Measurements from ENCODE around the gene MBIP. TPM values are rescaled to one million over a fixed set of nuclear protein-coding genes. Genes with fewer than 3 reads are reported as not detected.
A peak's percentile ranks its signal among the peaks of the same experiment; 100 is the strongest.

MBIP gene
- total RNA-seq, 5 donors from 2014 or later (not counting 1 experiment from before 2014, with no cell fraction given): 15.4 to 42.9 (median 17.8) TPM

GRCh38 chr14:36303960-36304359 lies 16.5 kb downstream of the MBIP start:
- WGBS (ENCODE audit: insufficient coverage): 100% methylated on average over 2 of the region's 4 CpGs
- no peak overlapping the region for H3K27ac ChIP-seq (ENCODE audit: low read length)
- Mint-ChIP-seq H3K4me1 (no peaks in the 10 kb centered on the region), H3K27me3 (no peaks in the 10 kb centered on the region), H3K27ac (no peak overlapping the region), H3K4me3 (no peak overlapping the region), H3K9me3 (no peaks in the 10 kb centered on the region), H3K36me3 (peaks cover 54% of the 10 kb centered on the region)
- no peaks in the 10 kb centered on the region for H3K27me3 ChIP-seq (replicated peaks in 1 of 2; ENCODE audit: control insufficient read depth in 2 of 2, extremely low read depth in 1 of 2, insufficient read depth in 2 of 2, low read length in 1 of 2)
- DNase-seq: no peak
- no peaks in the 10 kb centered on the region for H3K9me3 ChIP-seq
- ChIA-PET POLR2A (no interaction called here), CTCF (no interaction called here)
- H3K4me1 ChIP-seq (ENCODE audit: control insufficient read depth in 1 of 2, extremely low read depth in 1 of 2, insufficient read depth in 2 of 2, low read length in 2 of 2): no peaks in the 10 kb centered on the region
- H3K4me3 ChIP-seq (ENCODE audit: control insufficient read depth in 1 of 2, extremely low read depth in 1 of 2, low read length in 1 of 2): no peak overlapping the region
- H3K36me3 ChIP-seq (ENCODE audit: control insufficient read depth in 2 of 2, extremely low read depth in 1 of 2, insufficient read depth in 1 of 2, low read length in 1 of 2): peaks cover 6 to 36% of the 10 kb centered on the region in 2 donors
- no peak for ATAC-seq (replicated peaks in 1 of 4)

GRCh38 chr14:36302823-36303222 lies 17.6 kb downstream of the MBIP start:
- WGBS (ENCODE audit: insufficient coverage): 100% methylated on average over 1 of the region's 2 CpGs
- Mint-ChIP-seq H3K9me3 (no peaks in the 10 kb centered on the region), H3K36me3 (peaks cover 58% of the 10 kb centered on the region), H3K4me1 (no peaks in the 10 kb centered on the region), H3K27ac (no peak overlapping the region), H3K27me3 (no peaks in the 10 kb centered on the region), H3K4me3 (no peak overlapping the region)
- no peak for DNase-seq
- Histone ChIP-seq H3K4me1 (ENCODE audit: control insufficient read depth in 1 of 2, extremely low read depth in 1 of 2, insufficient read depth in 2 of 2, low read length in 2 of 2) (no peaks in the 10 kb centered on the region), H3K27ac (ENCODE audit: low read length) (no peak overlapping the region), H3K4me3 (ENCODE audit: control insufficient read depth in 1 of 2, extremely low read depth in 1 of 2, low read length in 1 of 2) (no peak overlapping the region), H3K9me3 (no peaks in the 10 kb centered on the region), H3K27me3 (replicated peaks in 1 of 2; ENCODE audit: control insufficient read depth in 2 of 2, extremely low read depth in 1 of 2, insufficient read depth in 2 of 2, low read length in 1 of 2) (no peaks in the 10 kb centered on the region), H3K36me3 (ENCODE audit: control insufficient read depth in 2 of 2, extremely low read depth in 1 of 2, insufficient read depth in 1 of 2, low read length in 1 of 2) (peaks cover 6 to 37% of the 10 kb centered on the region in 2 donors)
- ChIA-PET CTCF (no interaction called here), POLR2A (no interaction called here)
- ATAC-seq (replicated peaks in 1 of 4): no peak

- H3K27ac ChIP-seq (ENCODE audit: low read length): no peak overlapping the region
- Mint-ChIP-seq H3K4me3 (no peak overlapping the region), H3K4me1 (no peaks in the 10 kb centered on the region), H3K27ac (no peak overlapping the region), H3K9me3 (no peaks in the 10 kb centered on the region), H3K36me3 (peaks cover 64% of the 10 kb centered on the region), H3K27me3 (no peaks in the 10 kb centered on the region)
- H3K4me3 ChIP-seq (ENCODE audit: control insufficient read depth in 1 of 2, extremely low read depth in 1 of 2, low read length in 1 of 2): no peak overlapping the region
- no peaks in the 10 kb centered on the region for H3K27me3 ChIP-seq (replicated peaks in 1 of 2; ENCODE audit: control insufficient read depth in 2 of 2, extremely low read depth in 1 of 2, insufficient read depth in 2 of 2, low read length in 1 of 2)
- no peaks in the 10 kb centered on the region for H3K9me3 ChIP-seq
- ATAC-seq (replicated peaks in 1 of 4) (no peak), DNase-seq (no peak)
- WGBS (ENCODE audit: insufficient coverage): no CpG with 5 or more reads among the region's 3 CpGs
- ChIA-PET POLR2A (no interaction called here), CTCF (no interaction called here)
- peaks cover 8 to 38% of the 10 kb centered on the region in 2 donors for H3K36me3 ChIP-seq (ENCODE audit: control insufficient read depth in 2 of 2, extremely low read depth in 1 of 2, insufficient read depth in 1 of 2, low read length in 1 of 2)
- H3K4me1 ChIP-seq (ENCODE audit: control insufficient read depth in 1 of 2, extremely low read depth in 1 of 2, insufficient read depth in 2 of 2, low read length in 2 of 2): no peaks in the 10 kb centered on the region
These were observed 19.3 kb downstream of the MBIP start for GRCh38 chr14:36301159-36301558.

- Histone ChIP-seq H3K27me3 (replicated peaks in 1 of 2; ENCODE audit: control insufficient read depth in 2 of 2, extremely low read depth in 1 of 2, insufficient read depth in 2 of 2, low read length in 1 of 2) (no peaks in the 10 kb centered on the region), H3K27ac (ENCODE audit: low read length) (no peak overlapping the region), H3K9me3 (no peaks in the 10 kb centered on the region), H3K36me3 (ENCODE audit: control insufficient read depth in 2 of 2, extremely low read depth in 1 of 2, insufficient read depth in 1 of 2, low read length in 1 of 2) (peaks cover 8 to 38% of the 10 kb centered on the region in 2 donors), H3K4me1 (ENCODE audit: control insufficient read depth in 1 of 2, extremely low read depth in 1 of 2, insufficient read depth in 2 of 2, low read length in 2 of 2) (no peaks in the 10 kb centered on the region), H3K4me3 (ENCODE audit: control insufficient read depth in 1 of 2, extremely low read depth in 1 of 2, low read length in 1 of 2) (no peak overlapping the region)
- ATAC-seq (replicated peaks in 1 of 4) (no peak), DNase-seq (no peak)
- H3K4me1 Mint-ChIP-seq: no peaks in the 10 kb centered on the region
- no peak overlapping the region for H3K27ac Mint-ChIP-seq
- CTCF ChIA-PET: no interaction called here
- no peaks in the 10 kb centered on the region for H3K27me3 Mint-ChIP-seq
- peaks cover 59% of the 10 kb centered on the region for H3K36me3 Mint-ChIP-seq
- POLR2A ChIA-PET: no interaction called here
- no peaks in the 10 kb centered on the region for H3K9me3 Mint-ChIP-seq
- no peak overlapping the region for H3K4me3 Mint-ChIP-seq
These were observed 20.1 kb downstream of the MBIP start for GRCh38 chr14:36300337-36300736.

GRCh38 chr14:36295642-36296627 lies 24.5 kb downstream of the MBIP start:
- Mint-ChIP-seq H3K27me3 (no peaks in the 10 kb centered on the region), H3K27ac (peak overlapping the region in 1 of 2 donors; percentile 17), H3K4me1 (no peaks in the 10 kb centered on the region), H3K9me3 (no peaks in the 10 kb centered on the region), H3K36me3 (peaks cover 39% of the 10 kb centered on the region), H3K4me3 (no peak overlapping the region)
- Histone ChIP-seq H3K36me3 (ENCODE audit: control insufficient read depth in 2 of 2, extremely low read depth in 1 of 2, insufficient read depth in 1 of 2, low read length in 1 of 2) (peaks cover 3 to 18% of the 10 kb centered on the region in 2 donors), H3K9me3 (no peaks in the 10 kb centered on the region), H3K4me1 (ENCODE audit: control insufficient read depth in 1 of 2, extremely low read depth in 1 of 2, insufficient read depth in 2 of 2, low read length in 2 of 2) (no peaks in the 10 kb centered on the region), H3K4me3 (ENCODE audit: control insufficient read depth in 1 of 2, extremely low read depth in 1 of 2, low read length in 1 of 2) (no peak overlapping the region), H3K27me3 (replicated peaks in 1 of 2; ENCODE audit: control insufficient read depth in 2 of 2, extremely low read depth in 1 of 2, insufficient read depth in 2 of 2, low read length in 1 of 2) (no peaks in the 10 kb centered on the region), H3K27ac (ENCODE audit: low read length) (no peak overlapping the region)
- ATAC-seq (replicated peaks in 1 of 4) (no peak), DNase-seq (no peak)
- CTCF ChIA-PET: no interaction called here
- WGBS (ENCODE audit: insufficient coverage): 100% methylated on average over 2 of the region's 4 CpGs
- POLR2A ChIA-PET: interaction anchor here in 1 of 2 donors (0.6 kb wide), 1 partner anchor 1969 kb away, joined by 5 read pairs; no protein-coding TSS in a partner anchor

GRCh38 chr14:36294543-36294942 lies 25.9 kb downstream of the MBIP start:
- Histone ChIP-seq H3K27ac (ENCODE audit: low read length) (no peak overlapping the region), H3K27me3 (replicated peaks in 1 of 2; ENCODE audit: control insufficient read depth in 2 of 2, extremely low read depth in 1 of 2, insufficient read depth in 2 of 2, low read length in 1 of 2) (no peaks in the 10 kb centered on the region), H3K9me3 (no peaks in the 10 kb centered on the region), H3K4me3 (ENCODE audit: control insufficient read depth in 1 of 2, extremely low read depth in 1 of 2, low read length in 1 of 2) (no peak overlapping the region), H3K36me3 (ENCODE audit: control insufficient read depth in 2 of 2, extremely low read depth in 1 of 2, insufficient read depth in 1 of 2, low read length in 1 of 2) (peaks cover 3 to 17% of the 10 kb centered on the region in 2 donors), H3K4me1 (ENCODE audit: control insufficient read depth in 1 of 2, extremely low read depth in 1 of 2, insufficient read depth in 2 of 2, low read length in 2 of 2) (no peaks in the 10 kb centered on the region)
- ChIA-PET POLR2A (interaction anchor here in 1 of 2 donors (0.7 kb wide), 1 partner anchor 80 kb away, joined by 5 read pairs; no protein-coding TSS in a partner anchor), CTCF (interaction anchor here in 1 of 2 donors (0.6 to 0.7 kb wide), 2 partner anchors 856 to 1239 kb away, joined by 3 read pairs; no protein-coding TSS in a partner anchor)
- Mint-ChIP-seq H3K36me3 (peaks cover 34% of the 10 kb centered on the region), H3K4me1 (no peaks in the 10 kb centered on the region), H3K27ac (no peak overlapping the region), H3K9me3 (no peaks in the 10 kb centered on the region), H3K27me3 (no peaks in the 10 kb centered on the region), H3K4me3 (no peak overlapping the region)
- ATAC-seq (replicated peaks in 1 of 4): no peak
- no CpG with 5 or more reads among the region's 4 CpGs for WGBS (ENCODE audit: insufficient coverage)
- DNase-seq: no peak
